Smooth muscle cell (in vitro differentiated cells): Measurements from ENCODE around the gene SKI. TPM values are rescaled to one million over a fixed set of nuclear protein-coding genes. Genes with fewer than 3 reads are reported as not detected.

Experiments
- DNase-seq: peaks from one replicate; lab custom pipeline; 2025; ENCODE audit not compliant: unreplicated experiment; lab: John Stamatoyannopoulos, UW
- H2AFZ ChIP-seq: fragments of 200-600 bp; sonication (generic); 2 replicates; pipeline ENCODE4 v1.6.0; 2016; ENCODE audit warnings: antibody characterized with exemption, low read depth, mild to moderate bottlenecking
- H3F3A ChIP-seq: fragments of 200-600 bp; sonication (generic); 2 replicates; pipeline ENCODE4 v1.6.0; 2017; ENCODE audit warnings: antibody characterized with exemption, low read depth
- H3K27ac ChIP-seq: fragments of 200-600 bp; sonication (generic); 2 replicates; pipeline ENCODE4 v1.5.1; 2016; ENCODE audit warnings: low read depth, mild to moderate bottlenecking
- H3K27me3 ChIP-seq: fragments of 200-600 bp; sonication (generic); 2 replicates; pipeline ENCODE4 v1.6.1; 2016; ENCODE audit warnings: low read depth, mild to moderate bottlenecking
- H3K36me3 ChIP-seq: fragments of 200-600 bp; sonication (generic); 2 replicates; pipeline ENCODE4 v1.5.1; 2016; ENCODE audit warnings: low read depth
- H3K4me1 ChIP-seq: fragments of 200-600 bp; sonication (generic); 2 replicates; pipeline ENCODE4 v1.5.1; 2016; ENCODE audit warnings: low read depth
- H3K4me2 ChIP-seq: fragments of 200-600 bp; sonication (generic); 2 replicates; pipeline ENCODE4 v1.6.0; 2016; ENCODE audit warnings: mild to moderate bottlenecking
- H3K4me3 ChIP-seq: fragments of 200-600 bp; sonication (generic); 2 replicates; pipeline ENCODE4 v1.5.1; 2016; ENCODE audit warnings: mild to moderate bottlenecking
- H3K79me2 ChIP-seq: fragments of 200-600 bp; sonication (generic); 2 replicates; pipeline ENCODE4 v1.6.0; 2016; ENCODE audit warnings: low read depth, mild to moderate bottlenecking
- H3K9ac ChIP-seq: fragments of 200-600 bp; sonication (generic); 2 replicates; pipeline ENCODE4 v1.6.0; 2016; ENCODE audit warnings: low read depth
- H3K9me3 ChIP-seq: fragments of 200-600 bp; sonication (generic); replicated peaks from 2 replicates; pipeline ENCODE4 v1.5.1; 2016; ENCODE audit warnings: low read depth
- H4K20me1 ChIP-seq: fragments of 200-600 bp; sonication (generic); 2 replicates; pipeline ENCODE4 v1.6.0; 2016; ENCODE audit warnings: low read depth
- CTCF ChIP-seq: fragments of 200-600 bp; sonication (generic); IDR thresholded peaks from 2 replicates; pipeline ENCODE4 v1.5.1; 2017; ENCODE audit warnings: borderline replicate concordance, mild to moderate bottlenecking, antibody characterized with exemption; ENCODE audit not compliant: insufficient read depth, poor library complexity, severe bottlenecking
- WGBS: methylation state at CpG from one replicate; pipeline ENCODE4 v1.1.7; 2016; ENCODE audit warnings: low lambda C conversion rate; 5-methylcytosine and 5-hydroxymethylcytosine counted together
- polyA plus RNA-seq: library from polyadenylated mRNA; unstranded; fragments of >200 nt; fragmentation: Nextera tagmentation; extraction: Ambion mirVana; gene quantifications from 2 replicates; pipeline ENCODE4 v1.2.1, GENCODE V29; 2016
- total RNA-seq: library from RNA; depleted of rRNA; stranded (reverse); fragments of >200 nt; gene quantifications from 2 replicates; pipeline ENCODE4 v1.2.3, GENCODE V29; 2014

SKI gene
- total and polyA plus RNA-seq, 2 experiments from 2014 or later, result 4.2 to 19.6 TPM

- Histone ChIP-seq H3K4me1 (no peaks in the 10 kb centered on the region), H3K27me3 (no peaks in the 10 kb centered on the region), H3K4me2 (no peak overlapping the region), H4K20me1 (no peaks in the 10 kb centered on the region), H3K9ac (no peak overlapping the region), H3K4me3 (no peak overlapping the region), H3K27ac (no peak overlapping the region), H3K36me3 (no peaks in the 10 kb centered on the region), H2AFZ (no peak overlapping the region), H3K79me2 (no peaks in the 10 kb centered on the region), H3K9me3 (no peaks in the 10 kb centered on the region), H3F3A (no peaks in the 10 kb centered on the region)
- WGBS, result 91% methylated on average over 2 of the region's 3 CpGs
- TF ChIP-seq CTCF, result no peak
- no peak for DNase-seq
Observed at GRCh38 chr1:2221271-2221670, 6.8 kb upstream of the SKI start.

GRCh38 chr1:2224170-2224584 is 3.9 kb upstream of the SKI start:
- no peaks in the 10 kb centered on the region for H3F3A ChIP-seq
- peaks cover 7% of the 10 kb centered on the region for H3K4me1 ChIP-seq
- H2AFZ ChIP-seq, result no peak overlapping the region
- DNase-seq, result no peak
- no peaks in the 10 kb centered on the region for H3K27me3 ChIP-seq
- WGBS, result 93% methylated on average over 7 of the region's 7 CpGs
- H3K4me3 ChIP-seq, result no peak overlapping the region
- H3K79me2 ChIP-seq, result peaks cover 6% of the 10 kb centered on the region
- H3K9me3 ChIP-seq, result no peaks in the 10 kb centered on the region
- H4K20me1 ChIP-seq, result peaks cover 6% of the 10 kb centered on the region
- no peak overlapping the region for H3K4me2 ChIP-seq
- H3K36me3 ChIP-seq, result no peaks in the 10 kb centered on the region
- H3K27ac ChIP-seq, result no peak overlapping the region
- H3K9ac ChIP-seq, result no peak overlapping the region
- TF ChIP-seq CTCF, result no peak

- peaks cover 9% of the 10 kb centered on the region for H3K4me1 ChIP-seq
- no peak overlapping the region for H3K27ac ChIP-seq
- H3K27me3 ChIP-seq, result no peaks in the 10 kb centered on the region
- no peaks in the 10 kb centered on the region for H3F3A ChIP-seq
- no peaks in the 10 kb centered on the region for H3K36me3 ChIP-seq
- no peak overlapping the region for H3K4me2 ChIP-seq
- no peak for DNase-seq
- WGBS, result 94% methylated on average over 18 of the region's 18 CpGs
- no peaks in the 10 kb centered on the region for H3K9me3 ChIP-seq
- no peak overlapping the region for H3K4me3 ChIP-seq
- peaks cover 12% of the 10 kb centered on the region for H3K79me2 ChIP-seq
- no peak overlapping the region for H3K9ac ChIP-seq
- peaks cover 13% of the 10 kb centered on the region for H4K20me1 ChIP-seq
- no peak overlapping the region for H2AFZ ChIP-seq
- no peak for TF ChIP-seq CTCF
Observed at GRCh38 chr1:2224631-2225428, 3.3 kb upstream of the SKI start.
